ENCODE results near the gene KCNA2. TPM values are rescaled to one million over a fixed set of nuclear protein-coding genes. Genes with fewer than 3 reads are reported as not detected.

The KCNA2 gene
- total and polyA plus RNA-seq, 2 of the 4 experiments (the other 2 are of a cell fraction), result not detected

- no peak overlapping the region for H2BK15ac ChIP-seq (ENCODE audit: low read depth, low read length)
- no peaks in the 10 kb centered on the region for H4K20me1 ChIP-seq (ENCODE audit: insufficient read depth, low read length)
- intact Hi-C loops (cut with micrococcal nuclease), result no loop called here
- H3K4me2 ChIP-seq (ENCODE audit: low read depth, low read length), result no peak overlapping the region
- no peak overlapping the region for H2BK5ac ChIP-seq (ENCODE audit: low read depth, low read length, poor library complexity, severe bottlenecking)
- no peak overlapping the region for H3K4me3 ChIP-seq (ENCODE audit: insufficient read depth, low read depth, low read length)
- in situ Hi-C loops (cut with MboI; ENCODE audit: low sequenced_read_pairs), result no loop called here
- H3K23ac ChIP-seq (ENCODE audit: low read depth, low read length), result no peak overlapping the region
- no peak overlapping the region for H4K5ac ChIP-seq (ENCODE audit: low read depth, low read length)
- ATAC-seq (ENCODE audit: low read depth) (no peak), DNase-seq (no peak)
- H3K4ac ChIP-seq (ENCODE audit: low read depth, low read length), result no peak overlapping the region
- POLR2A ChIA-PET (ENCODE audit: unreplicated experiment), result no interaction called here
- H3K18ac ChIP-seq (ENCODE audit: low read depth, low read length), result no peak overlapping the region
- no peak overlapping the region for H3K27ac ChIP-seq (ENCODE audit: insufficient read depth, low read length)
- H3K9me3 ChIP-seq (ENCODE audit: control insufficient read depth, insufficient read depth, low read length), result no peaks in the 10 kb centered on the region
- H3K79me1 ChIP-seq (ENCODE audit: low read depth in 1 of 2, low read length in 2 of 2), result no peaks in the 10 kb centered on the region
- no CpG with 5 or more reads among the region's 3 CpGs for WGBS, 2 experiments (ENCODE audit: extremely low coverage in 2 of 2, insufficient read length in 1 of 2)
- H2AFZ ChIP-seq (replicated peaks; ENCODE audit: low read length, poor library complexity), result peak overlapping the region; percentile 23
- H3K4me1 ChIP-seq (ENCODE audit: control insufficient read depth, insufficient read depth, low read length), result no peaks in the 10 kb centered on the region
- dilution Hi-C loops (cut with HindIII; ENCODE audit: low sequenced_read_pairs, unreplicated experiment), result no loop called here
- H4K8ac ChIP-seq (ENCODE audit: low read depth in 2 of 2, low read length in 2 of 2), result no peak overlapping the region
- H3K27me3 ChIP-seq (ENCODE audit: control insufficient read depth, insufficient read depth, low read length), result no peaks in the 10 kb centered on the region
- TF ChIP-seq NFE2L2 (IDR thresholded peaks at IDR 0.05; ENCODE audit: low read depth, low read length) (no peak), CEBPB (IDR thresholded peaks at IDR 0.05; ENCODE audit: low read depth, low read length) (no peak), POLR2A (IDR thresholded peaks at IDR 0.05; ENCODE audit: low read depth, low read length) (no peak), MAZ (IDR thresholded peaks at IDR 0.05; ENCODE audit: borderline replicate concordance, low read depth, low read length) (no peak)
- no peak overlapping the region for H2AK5ac ChIP-seq (ENCODE audit: low read depth, low read length)
- H2BK120ac ChIP-seq (ENCODE audit: low read depth, low read length), result no peak overlapping the region
- H3K56ac ChIP-seq (ENCODE audit: extremely low read depth, insufficient read depth, low read length), result no peak overlapping the region
- H4K91ac ChIP-seq (ENCODE audit: insufficient read depth, low read depth, low read length), result no peak overlapping the region
- CTCF ChIA-PET, result no interaction called here
- H3K14ac ChIP-seq (replicated peaks; ENCODE audit: low read depth, low read length), result no peak overlapping the region
- no peaks in the 10 kb centered on the region for H3K36me3 ChIP-seq (ENCODE audit: control insufficient read depth, insufficient read depth, low read length)
- H3K9me1 ChIP-seq (ENCODE audit: insufficient read depth, low read length), result no peaks in the 10 kb centered on the region
- no peak overlapping the region for H3K9ac ChIP-seq (ENCODE audit: low read depth, low read length)
- BruUV-seq (replicated peaks), result no TSS peak
- no peak overlapping the region for H2AK9ac ChIP-seq (replicated peaks; ENCODE audit: low read depth, low read length, poor library complexity)
- H2BK20ac ChIP-seq (ENCODE audit: low read depth, low read length), result no peak overlapping the region
Observed at GRCh38 chr1:110572751-110573150, 33.4 kb downstream of the KCNA2 start.

All from IMR-90 (cell line).